ENCODE data around the gene MARF1. TPM values are rescaled to one million over a fixed set of nuclear protein-coding genes. Genes with fewer than 3 reads are reported as not detected.
"Not testable (repeated sequence)": the region's sequence is repeated elsewhere in the genome, so short reads cannot be mapped to it uniquely, and the experiment has no call there.

Gene MARF1
- total RNA-seq, 4 donors from 2014 or later: 20.7 to 53.9 (median 29.3) TPM

DNA sequence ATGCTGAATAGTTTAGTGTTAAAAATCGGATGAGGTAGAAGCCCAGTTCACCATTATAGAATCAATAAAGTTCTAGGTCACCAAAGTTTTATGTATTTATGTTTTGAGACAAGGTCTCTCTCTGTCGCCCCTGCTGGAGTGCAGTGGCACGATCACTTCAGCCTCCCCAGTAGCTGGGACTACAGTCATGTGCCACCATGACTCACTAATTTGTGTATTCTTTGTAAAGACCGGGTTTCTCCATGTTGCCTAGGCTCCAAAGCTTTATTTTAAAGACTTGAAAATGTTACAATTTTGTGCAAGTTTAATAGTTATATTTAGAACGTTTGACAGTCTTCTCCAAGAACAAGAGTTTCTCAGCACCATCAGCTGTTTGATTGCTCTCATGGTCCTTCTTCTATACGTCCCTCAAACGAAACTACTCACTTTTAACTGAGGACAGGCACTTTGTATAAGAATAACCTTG lies 39.2 kb upstream of the MARF1 start:
- TF ChIP-seq, protein P1, sequence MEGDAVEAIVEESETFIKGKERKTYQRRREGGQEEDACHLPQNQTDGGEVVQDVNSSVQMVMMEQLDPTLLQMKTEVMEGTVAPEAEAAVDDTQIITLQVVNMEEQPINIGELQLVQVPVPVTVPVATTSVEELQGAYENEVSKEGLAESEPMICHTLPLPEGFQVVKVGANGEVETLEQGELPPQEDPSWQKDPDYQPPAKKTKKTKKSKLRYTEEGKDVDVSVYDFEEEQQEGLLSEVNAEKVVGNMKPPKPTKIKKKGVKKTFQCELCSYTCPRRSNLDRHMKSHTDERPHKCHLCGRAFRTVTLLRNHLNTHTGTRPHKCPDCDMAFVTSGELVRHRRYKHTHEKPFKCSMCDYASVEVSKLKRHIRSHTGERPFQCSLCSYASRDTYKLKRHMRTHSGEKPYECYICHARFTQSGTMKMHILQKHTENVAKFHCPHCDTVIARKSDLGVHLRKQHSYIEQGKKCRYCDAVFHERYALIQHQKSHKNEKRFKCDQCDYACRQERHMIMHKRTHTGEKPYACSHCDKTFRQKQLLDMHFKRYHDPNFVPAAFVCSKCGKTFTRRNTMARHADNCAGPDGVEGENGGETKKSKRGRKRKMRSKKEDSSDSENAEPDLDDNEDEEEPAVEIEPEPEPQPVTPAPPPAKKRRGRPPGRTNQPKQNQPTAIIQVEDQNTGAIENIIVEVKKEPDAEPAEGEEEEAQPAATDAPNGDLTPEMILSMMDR (IDR thresholded peaks at IDR 0.05): no peak
- DNase-seq (ENCODE audit: low spot score) (no peak), ATAC-seq (ENCODE audit: low FRiP score) (no peak)

GRCh38 chr16:15677447-15677846 lies 34.5 kb upstream of the MARF1 start:
- DNase-seq (ENCODE audit: low spot score) (no peak), ATAC-seq (ENCODE audit: low FRiP score) (no peak)
- TF ChIP-seq, protein P1 (IDR thresholded peaks at IDR 0.05): no peak

- no peak for ATAC-seq (ENCODE audit: low FRiP score)
- no peak for DNase-seq (ENCODE audit: low spot score)
- TF ChIP-seq, protein P1 (IDR thresholded peaks at IDR 0.05): no peak
Measured at GRCh38 chr16:15676506-15676905, 33.6 kb upstream of the MARF1 start.

DNA sequence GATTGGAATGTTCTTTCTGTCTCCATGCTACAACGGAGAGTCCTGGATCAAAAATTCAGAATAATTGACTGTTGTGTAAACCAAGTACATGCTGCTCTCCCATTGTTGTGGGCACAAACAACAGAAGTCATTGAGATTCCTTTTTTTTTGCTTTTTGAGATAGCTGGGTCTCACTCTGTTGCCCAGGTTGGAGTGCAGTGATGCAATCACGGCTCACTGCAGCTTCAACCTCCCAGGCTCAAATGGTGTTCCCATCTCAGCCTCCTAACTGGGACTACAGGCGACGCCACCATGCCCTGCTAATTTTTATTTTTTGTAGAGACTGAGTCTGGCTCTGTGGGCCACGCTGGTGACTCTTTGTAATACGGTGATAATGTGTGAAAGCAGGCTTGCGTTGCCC lies 31.6 kb upstream of the MARF1 start:
- ATAC-seq (ENCODE audit: low FRiP score) (no peak), DNase-seq (ENCODE audit: low spot score) (no peak)
- TF ChIP-seq, protein P1 (IDR thresholded peaks at IDR 0.05): no peak

GRCh38 chr16:15672514-15673167 lies 29.7 kb upstream of the MARF1 start:
- peak; percentile 92 for ATAC-seq (ENCODE audit: low FRiP score)
- TF ChIP-seq, protein P1 (IDR thresholded peaks at IDR 0.05): no peak

DNA sequence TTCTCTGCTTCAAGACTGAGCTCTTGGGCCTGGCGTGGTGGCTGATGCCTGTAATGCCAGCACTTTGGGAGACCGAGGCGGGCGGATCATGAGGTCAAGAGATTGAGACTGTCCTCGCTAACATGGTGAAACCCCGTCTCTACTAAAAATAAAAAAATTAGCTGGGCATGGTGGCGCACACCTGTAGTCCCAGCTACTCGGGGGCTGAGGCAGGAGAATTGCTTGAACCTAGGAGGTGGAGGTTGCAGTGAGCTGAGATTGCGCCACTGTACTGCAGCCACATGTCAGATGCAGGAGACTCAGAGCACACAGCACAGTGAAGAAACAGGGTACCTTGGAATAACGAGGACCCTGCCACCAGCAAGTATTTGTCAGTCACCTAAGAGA lies 29.2 kb upstream of the MARF1 start:
- ATAC-seq (ENCODE audit: low FRiP score); DNase-seq (ENCODE audit: low spot score): not testable (repeated sequence)

More at GRCh38 chr16:15672514-15673167, 29.7 kb upstream of the MARF1 start:
- peak; percentile 74 for DNase-seq (ENCODE audit: low spot score)

DNA sequence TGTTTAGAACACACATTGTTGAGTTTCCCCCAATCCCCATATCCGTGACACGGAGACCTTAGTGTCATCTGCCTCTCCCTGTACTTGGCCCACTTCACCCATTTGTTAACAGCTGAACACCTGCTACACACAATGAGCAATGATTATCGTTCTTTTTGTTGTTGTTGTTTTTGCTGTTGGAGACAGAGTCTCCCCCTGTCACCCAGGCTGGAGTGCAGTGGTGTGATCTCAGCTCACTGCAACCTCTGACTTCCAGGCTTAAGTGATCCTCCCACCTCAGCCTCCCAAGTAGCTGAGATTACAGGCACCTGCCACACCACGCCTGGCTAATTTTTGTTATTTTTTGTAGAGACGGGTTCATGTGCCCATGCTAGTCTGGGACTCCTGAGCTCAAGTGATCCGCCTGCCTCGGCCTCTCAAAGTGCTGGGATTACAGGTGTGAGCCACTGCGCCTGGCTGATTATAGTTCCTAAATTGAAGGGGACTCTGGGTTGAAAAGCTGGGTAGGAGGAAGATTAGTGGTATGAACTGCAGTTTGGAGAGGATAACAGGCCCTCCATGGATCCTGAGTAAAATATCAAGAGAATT lies 28.7 kb upstream of the MARF1 start:
- DNase-seq (ENCODE audit: low spot score) (no peak), ATAC-seq (ENCODE audit: low FRiP score) (no peak)
- TF ChIP-seq, protein P1 (IDR thresholded peaks at IDR 0.05): no peak
